Nucleus accumbens (tissue), 56 donors: ENCODE measurements around the gene EYA2.
A peak's percentile ranks its signal among the peaks of the same experiment; 100 is the strongest.
"Not testable (repeated sequence)": the region's sequence is repeated elsewhere in the genome, so short reads cannot be mapped to it uniquely, and the experiment has no call there.

Experiments
- DNase-seq, 56 donors: peaks; one replicate each; lab custom pipeline; 2025; lab: John Stamatoyannopoulos, UW

Gene EYA2, protein sequence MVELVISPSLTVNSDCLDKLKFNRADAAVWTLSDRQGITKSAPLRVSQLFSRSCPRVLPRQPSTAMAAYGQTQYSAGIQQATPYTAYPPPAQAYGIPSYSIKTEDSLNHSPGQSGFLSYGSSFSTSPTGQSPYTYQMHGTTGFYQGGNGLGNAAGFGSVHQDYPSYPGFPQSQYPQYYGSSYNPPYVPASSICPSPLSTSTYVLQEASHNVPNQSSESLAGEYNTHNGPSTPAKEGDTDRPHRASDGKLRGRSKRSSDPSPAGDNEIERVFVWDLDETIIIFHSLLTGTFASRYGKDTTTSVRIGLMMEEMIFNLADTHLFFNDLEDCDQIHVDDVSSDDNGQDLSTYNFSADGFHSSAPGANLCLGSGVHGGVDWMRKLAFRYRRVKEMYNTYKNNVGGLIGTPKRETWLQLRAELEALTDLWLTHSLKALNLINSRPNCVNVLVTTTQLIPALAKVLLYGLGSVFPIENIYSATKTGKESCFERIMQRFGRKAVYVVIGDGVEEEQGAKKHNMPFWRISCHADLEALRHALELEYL

DNA sequence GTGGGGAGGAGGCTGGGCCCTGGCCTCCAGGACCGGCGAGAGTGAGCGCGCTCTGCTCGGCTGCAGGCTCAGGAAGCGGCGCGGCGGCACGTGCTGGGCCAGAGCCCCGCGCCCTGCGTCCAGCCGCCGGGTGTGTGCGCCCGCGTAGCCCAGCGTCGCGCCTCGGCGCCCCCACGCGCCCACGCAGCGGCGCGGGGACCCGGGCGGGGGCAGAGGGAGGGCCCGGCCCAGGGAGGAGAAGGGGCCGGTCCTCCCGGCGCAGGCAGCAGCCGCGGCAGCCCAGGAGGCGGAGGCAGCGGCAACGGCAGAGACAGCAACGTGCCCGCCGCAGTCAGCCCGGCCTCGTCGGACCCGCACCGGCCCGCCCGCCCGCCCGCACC, at the start of gene EYA2:
EYA2 (plus strand) TSS at position 265 of the 380 bp plus-strand sequence. CDS start 95,168 bp downstream, outside the sequence.
- DNase-seq: peak in 3 of 56 donors; percentile 11 to 36 (median 26)

DNA sequence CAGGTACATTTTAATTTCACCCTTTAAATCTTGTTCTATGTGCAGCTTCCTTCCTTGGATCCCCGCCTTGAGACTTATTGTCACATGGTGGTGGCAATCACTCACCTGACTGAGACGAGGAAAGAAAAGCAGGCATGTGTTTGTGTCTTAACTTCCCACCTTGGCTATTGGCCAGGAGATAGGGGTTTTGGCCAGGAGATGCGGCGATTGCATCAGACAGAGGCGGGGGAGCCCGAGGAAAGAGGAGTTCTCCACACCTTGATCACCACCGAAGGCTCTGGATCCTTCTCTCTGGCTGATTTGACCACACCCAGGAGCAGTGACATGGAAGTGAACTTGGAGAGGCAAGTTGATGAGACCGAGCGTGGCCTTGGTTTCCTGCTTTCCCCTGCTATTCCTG, 49.7 kb upstream of the EYA2 start:
- no peak for DNase-seq

DNA sequence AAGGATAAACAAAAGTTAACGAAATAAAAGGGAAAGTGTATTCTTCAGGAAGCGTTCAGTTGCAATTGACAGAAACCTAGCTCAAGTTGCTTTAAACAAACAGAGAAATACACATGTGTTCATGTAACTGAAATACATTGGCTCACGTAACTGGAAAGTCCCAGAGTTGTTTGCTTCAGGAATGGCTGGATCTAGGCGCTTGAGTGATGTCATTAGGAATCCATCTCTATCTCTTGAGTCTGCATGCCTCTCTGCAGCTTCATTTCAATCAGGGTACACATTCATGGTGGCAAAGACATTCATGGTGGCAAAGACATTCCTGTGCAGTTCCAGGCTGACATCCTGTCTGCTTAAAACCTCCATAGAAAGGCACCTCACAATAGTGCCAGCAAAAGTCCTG, 45.4 kb upstream of the EYA2 start:
- DNase-seq: no peak

DNA sequence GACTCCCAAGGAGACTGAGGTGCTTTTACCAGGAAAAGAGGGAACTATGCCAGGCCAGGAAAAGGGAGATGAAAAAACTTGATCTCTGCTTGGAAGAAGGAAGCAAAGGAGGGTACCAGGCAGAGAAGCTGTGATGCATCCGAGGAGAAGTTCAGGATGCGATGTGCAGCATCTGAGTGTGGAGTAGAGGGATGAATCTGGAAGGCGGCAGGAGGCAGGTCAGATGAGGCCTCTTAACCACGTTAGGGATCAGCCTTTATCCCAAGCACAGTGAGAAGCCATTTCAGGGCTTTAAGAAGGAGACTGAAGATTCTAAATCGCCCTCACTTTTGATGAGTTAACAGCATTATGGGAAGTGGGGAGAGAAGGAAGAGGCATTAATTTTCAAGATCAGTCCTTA, 44.9 kb upstream of the EYA2 start:
- DNase-seq: no peak

DNA sequence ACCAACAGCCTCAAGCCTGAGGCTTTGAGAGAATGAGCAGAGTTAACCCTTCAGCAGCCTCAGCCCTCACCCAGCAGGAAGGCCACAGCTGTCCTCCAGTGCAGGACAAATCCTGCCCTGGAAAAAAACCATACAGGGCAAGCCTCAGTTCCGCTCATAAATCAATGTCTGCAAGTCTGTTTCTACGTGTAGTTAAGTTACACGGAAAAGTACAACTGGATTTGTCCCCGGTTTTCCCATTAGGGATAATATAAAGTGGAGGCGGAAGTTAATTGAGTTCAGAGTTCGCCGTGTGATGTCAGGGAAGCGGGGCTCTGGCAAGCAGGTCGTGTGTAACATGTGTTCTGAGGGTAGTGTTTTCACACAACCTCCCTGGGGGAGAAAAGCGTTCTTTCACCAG, 44.2 kb upstream of the EYA2 start:
- no peak for DNase-seq

DNA sequence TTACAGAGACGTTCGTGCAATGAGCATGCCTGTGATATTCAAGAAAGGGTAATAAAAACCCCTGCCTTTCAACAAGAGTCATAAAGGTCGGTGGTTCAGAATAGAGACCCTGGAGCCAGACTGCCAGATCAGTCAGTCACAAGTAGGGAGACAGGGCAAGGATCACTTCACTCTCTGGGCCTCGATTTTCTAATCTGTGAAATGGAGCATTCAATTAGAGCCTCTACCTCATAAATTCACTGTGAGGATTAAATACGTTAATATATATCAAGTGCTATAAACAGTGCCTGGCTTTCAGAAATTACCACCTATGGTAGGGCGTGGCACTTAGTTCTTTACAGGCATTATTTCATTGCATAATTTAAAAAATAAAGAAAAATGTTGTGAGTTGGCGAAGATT, 43.7 kb upstream of the EYA2 start:
- no peak for DNase-seq

DNA sequence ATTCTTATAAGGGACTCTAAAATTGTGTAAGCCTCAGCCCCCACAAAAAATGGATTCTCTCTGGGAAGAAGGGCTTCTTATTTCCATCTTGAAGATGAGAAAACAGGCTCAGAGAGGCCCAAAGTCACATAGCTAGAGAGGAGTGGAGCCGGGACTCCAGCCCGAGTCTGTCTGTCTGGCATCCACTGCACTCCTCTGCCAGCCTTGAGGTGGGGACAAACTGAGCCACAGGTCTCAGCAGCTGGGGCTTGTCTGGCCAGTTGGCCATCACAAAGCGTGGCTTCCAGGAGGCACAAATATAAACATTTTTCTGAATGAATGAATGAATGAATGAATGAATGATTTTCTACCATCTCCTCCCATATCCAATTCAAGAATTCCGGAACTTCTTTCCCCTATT, 42.9 kb upstream of the EYA2 start:
- DNase-seq: no peak

DNA sequence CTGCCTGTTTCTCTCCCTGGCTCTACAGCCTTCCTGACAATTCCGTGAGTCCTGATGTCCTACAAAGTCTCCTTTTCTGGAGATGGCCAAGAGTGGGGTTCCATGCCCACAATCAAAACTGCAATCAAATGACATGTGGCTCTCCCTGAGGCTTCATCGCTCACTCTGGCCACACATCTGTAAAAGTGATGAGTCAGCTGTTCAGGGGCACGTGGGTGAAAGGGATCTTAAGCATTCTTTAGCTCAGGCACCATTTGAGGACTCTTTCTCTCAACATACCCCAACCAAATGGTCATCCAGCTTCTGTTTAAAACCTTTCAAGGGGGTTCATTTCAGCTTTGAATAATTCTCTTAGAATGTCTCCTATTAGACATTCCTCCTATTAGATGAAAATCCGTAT, 42.3 kb upstream of the EYA2 start:
- no peak for DNase-seq

DNA sequence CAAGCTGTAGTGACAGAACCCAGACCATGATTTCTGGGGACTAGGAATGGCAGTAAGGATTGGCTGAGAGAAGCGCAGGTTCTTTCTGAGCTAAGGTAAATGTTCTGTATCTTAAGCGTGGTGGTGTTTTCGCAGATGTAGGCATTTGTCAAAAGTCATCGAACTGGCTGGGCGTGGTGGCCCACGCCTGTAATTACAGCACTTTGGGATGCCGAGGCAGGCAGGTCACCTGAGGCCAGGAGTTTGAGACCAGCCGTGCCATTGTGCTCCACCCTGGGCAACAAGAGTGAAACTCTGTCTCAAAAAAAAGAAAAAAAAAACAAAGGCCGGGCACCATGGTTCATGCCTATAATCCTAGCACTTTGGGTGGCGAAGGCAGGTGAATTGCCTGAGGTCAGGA, 40.7 kb upstream of the EYA2 start:
- DNase-seq: no peak

DNA sequence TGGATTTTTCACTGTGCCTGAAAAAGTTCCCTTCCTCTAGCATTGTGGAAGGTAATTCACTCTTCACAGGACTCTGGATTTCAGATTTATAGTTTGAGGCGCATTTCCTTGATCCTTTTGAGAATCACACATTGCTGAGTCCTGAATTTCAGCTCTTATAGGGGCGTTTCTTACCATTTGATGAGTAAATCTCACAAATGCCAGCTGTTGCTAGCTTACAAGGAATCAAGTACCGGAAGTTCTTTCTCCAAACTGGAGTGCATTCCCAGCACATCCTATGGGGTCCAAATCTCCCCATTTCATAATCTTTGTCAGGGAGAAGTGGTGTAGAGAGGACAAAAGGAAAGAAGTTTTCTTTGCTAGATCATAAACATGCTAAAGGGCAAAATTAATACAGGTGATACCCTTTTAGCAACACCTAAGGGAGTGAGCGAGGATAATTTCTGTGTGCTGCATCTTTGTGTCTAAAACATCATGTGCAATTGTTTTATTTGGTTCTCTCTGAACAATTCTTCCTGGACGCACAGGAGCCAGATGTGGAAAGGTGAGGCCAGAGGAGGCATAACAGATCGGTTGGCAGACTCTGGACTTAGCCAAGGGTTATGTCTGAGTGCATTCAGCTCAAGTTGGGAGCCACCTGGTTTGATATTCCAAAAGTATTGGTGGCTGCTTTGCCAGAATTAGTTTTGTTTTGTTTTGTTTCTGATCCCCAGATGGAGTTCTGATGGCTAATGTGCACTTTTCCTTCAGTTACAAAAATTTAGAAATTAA, 37.4 kb upstream of the EYA2 start:
- no peak for DNase-seq

DNA sequence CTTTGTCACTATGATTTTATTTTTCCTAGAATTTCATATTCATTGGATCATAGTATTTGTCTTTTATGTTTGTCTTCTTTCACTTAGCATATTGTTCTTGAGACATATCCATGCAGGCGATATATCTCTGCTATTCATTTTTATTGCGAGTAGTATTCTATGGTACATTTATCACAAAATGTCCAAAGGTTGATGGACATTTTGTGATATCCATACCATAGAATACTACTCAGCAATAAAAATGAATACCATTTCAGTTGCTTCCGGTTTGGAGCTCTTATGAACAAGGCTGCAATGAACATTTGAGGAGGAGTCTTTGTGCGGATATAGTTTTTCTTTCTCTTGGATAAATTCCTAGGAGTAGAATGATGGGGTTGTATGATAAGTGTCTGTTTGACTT, 28.8 kb upstream of the EYA2 start:
- DNase-seq: no peak

DNA sequence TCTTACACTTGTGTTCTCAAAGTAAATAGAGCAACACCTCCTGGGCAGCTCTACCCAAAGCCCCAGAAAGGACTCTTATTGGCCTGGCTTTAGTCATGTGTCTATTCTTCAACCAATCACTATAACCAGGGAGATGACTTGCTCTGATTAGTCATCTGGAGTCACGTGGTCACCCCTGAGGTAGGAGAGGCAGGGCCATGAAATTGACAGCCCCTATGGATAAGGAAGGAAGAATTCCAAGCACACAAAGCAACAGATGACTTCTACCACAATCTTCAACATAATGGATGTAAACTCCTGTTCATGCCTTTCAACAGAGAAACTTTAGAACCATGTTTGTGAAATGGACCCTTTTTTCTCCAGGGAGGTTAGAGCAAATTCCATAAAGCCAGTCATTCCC, 24.6 kb upstream of the EYA2 start:
- no peak for DNase-seq

DNA sequence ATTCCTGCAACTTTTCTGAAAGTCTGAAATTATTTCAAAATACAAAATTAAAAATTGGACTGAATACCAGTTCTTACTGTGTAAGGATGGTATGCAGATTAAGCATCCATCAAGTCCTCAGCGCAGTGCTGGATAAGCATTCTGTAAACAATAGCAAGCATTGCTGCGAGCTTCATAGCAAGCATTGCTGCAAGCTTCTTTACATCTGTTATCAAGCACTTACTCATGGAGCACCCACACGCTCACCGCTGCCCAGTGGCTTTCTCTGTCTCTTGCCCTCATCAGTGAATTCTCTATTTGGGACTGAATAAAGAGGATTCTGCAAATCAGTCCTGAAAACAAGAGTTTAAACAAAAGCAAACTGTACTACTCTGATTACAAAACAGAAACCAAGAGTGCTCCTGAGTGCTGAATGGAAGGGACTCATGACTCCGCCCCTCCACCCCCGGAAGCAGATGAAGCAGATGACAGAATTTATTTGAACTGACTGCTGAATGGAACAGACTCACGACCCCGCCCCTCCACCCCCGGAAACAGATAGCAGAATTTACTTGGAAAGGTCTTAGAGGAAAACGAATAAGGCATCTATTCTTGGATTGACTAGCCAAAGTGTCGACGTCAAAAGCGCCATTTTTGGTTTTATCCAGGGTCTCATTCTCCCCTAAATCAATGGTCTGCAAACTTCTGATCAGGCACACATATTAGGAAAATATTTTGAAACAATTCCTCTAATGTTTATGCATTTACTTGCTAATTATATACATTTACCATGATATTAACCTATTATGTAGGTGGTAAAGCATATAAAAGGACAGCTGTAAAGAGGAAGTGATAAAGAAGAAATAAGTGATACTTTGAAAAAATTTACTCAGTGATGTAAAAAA, 22.1 kb upstream of the EYA2 start:
- peak in 6 of 56 donors; percentile 2 to 14 (median 8) for DNase-seq

DNA sequence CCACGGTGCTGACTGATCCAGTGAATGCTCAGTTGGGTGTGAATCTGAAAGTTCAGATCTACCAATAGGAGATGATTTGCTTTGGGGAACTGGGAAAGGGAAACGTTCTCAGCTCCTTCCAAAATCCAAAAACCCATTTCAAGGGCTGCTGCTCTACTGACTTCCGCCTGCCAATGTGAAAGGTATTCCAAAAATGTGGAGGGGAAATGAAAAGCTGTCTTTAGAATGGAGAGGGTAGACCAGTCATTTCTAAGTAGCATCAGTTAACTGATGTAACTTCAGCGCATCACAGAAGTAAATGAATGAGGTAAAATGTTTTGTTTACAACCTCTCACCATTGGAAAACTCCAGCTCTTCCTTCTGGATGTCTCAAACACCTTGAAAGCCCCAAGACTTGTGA, 19.6 kb upstream of the EYA2 start:
- no peak for DNase-seq

DNA sequence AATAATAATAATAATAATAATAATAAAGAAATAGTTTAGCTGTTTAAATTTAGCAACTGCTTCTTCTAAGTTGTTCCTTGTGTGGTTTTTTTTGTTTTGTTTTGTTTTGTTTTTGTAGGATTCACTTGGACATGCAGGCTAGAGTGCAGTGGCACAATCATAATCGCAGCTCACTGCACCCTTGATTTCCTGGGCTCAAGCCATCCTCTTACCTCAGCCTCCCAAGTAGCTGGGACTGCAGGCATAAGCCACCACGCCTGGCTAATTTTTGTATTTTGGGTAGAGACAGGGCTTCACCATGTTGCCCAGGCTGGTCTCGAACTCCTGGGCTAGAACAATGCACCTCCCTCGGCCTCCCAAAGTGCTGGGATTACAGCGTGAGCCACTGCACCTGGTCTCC, 15.3 kb upstream of the EYA2 start:
- DNase-seq: no peak

DNA sequence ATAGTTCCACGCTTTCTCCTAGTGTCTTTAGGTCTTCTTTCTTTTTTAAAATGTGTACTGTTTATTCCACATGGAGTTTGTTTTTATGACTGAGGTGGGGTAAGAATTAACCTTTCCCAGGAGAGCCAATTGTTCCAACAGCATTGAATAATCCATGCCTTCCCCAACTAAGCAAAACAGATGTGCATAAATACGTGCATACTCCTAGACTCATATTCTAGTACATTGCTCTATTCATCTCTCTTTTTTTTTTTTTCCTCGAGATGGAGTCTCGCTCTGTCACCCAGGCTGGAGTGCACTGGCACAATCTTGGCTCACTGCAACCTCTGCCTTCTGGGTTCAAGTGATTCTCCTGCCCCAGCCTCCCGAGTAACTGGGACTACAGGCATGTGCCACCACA, 14.7 kb upstream of the EYA2 start:
- not testable (repeated sequence) for DNase-seq

DNA sequence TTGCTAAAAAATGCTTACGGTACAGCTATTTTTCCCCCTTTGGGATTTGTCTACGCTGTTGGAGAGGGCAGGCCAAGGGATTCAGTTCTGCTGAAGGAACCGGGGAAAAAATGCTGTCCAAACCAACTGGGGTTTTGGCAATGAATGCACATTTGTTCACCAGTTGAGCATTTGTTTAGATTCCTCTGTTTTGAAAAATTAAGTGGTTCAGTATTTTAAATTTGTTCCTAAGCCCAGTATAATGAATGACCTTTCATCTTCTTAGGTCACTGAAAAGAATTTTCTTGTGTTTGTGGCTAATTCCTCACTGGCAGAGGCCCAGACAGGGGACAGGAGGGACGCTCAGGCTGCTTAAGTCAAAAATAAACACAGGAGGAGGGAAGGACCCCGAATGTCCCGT, 10.8 kb upstream of the EYA2 start:
- DNase-seq: no peak

DNA sequence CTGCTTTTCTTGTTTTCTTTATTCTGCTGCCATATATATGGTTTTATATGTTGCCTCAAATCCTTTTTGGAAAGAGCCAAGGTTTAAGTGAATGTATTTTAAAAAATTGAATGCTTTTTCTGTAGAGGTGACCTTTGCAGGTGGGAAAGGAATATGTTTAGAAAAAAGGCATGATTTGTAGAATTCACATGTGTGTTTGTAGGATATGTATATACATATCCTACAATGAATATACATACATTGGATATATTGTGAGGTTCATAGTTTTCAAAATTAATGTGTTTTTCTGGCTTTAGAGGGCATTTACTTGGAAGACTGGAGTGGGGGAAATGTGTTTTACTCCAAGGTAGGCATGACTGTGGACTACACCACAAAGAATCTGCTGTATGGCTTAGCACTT, 4.0 kb upstream of the EYA2 start:
- no peak for DNase-seq

DNA sequence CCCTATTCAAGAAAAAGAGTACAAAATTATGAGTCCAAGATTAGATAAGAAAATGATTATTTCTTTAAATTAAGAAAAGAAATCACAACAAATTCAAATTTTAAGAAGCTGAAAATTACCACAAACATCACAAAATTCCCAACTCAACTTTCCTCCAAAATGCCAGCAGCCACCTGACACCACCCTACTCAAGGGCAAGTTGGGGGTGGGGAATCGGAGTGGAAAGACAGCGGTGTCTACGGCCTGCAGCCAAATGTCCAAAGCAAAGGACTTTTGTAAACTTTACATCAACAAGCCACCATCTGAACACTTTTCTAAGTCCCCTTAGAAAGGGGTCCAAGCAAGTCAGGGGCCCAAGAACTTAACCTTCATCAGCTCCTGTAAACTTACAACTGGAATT, 1.6 kb upstream of the EYA2 start:
- no peak for DNase-seq

DNA sequence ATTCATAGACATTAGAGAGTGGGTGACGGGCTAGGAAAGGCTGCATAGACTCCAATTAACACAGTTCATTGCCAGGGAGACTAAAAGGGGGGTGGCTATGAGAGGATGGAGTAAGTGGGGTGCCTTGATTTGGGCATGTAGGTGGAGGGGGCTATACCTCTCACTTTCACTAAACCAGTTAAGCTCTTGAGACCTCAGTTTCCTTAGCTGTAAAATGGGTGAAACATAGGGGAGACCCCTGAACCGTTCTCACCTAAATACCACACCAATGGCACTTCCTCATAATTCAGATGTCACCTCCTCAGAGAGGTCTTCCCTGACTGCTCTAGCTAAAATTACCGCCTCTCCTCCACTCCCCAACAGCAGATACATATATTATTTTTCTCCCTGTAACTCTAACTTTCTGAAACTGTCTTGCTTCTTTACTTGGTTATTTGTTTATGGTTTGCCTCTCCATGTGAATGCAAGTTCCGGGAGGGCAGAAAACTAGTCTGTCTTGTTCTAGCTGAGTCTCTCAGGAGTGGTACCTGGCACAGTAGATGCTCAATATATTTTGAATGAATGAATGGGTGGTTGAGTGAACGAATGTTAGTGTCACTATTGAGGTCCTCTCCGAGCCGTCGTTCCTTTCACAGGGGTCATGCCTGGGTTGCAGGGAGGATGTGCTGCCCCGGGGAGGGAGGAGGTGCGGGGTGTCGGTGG, 615 bp upstream of the EYA2 start:
- no peak for DNase-seq
